Colon (tissue), 2 donors: ENCODE measurements around the gene SIT1.

Experiments used
- FAIRE-seq: peaks from 2 replicates; lab custom pipeline; 2012; peaks lifted over from hg19 to GRCh38; lab: Jason Lieb, UNC
- donor health status: control.
- donor health status: control.

The SIT1 gene

DNA sequence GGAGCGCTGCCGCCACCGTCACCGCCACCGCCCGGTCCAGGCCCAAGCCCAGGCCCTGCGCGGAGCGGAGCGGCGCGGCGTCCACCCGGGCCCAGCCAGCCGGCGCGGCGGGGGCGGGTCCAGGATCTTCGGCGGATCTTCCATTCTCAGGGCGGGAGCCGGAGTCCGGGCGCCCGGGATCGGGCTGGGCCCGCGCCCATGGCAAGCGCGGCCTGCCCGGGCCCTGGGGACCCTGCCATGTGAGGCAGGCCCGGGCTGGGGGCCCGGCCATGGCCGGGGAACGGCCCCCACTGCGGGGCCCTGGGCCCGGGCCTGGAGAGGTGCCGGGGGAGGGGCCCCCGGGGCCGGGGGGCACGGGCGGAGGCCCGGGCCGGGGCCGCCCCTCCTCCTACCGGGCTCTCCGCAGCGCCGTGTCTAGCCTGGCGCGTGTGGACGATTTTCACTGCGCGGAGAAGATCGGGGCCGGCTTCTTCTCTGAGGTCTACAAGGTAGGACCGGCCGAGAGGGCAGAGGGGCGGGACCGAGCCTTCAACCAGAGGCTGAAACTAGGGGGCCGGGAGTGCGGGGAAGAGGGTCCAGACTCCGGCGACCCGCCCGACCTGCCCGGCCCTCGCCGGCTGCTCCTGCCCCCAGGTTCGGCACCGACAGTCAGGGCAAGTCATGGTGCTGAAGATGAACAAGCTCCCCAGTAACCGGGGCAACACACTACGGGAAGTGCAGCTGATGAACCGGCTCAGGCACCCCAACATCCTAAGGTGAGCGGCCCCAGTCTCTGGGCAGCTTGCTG is 45.2 kb downstream of the SIT1 start:
- FAIRE-seq = no peak

DNA sequence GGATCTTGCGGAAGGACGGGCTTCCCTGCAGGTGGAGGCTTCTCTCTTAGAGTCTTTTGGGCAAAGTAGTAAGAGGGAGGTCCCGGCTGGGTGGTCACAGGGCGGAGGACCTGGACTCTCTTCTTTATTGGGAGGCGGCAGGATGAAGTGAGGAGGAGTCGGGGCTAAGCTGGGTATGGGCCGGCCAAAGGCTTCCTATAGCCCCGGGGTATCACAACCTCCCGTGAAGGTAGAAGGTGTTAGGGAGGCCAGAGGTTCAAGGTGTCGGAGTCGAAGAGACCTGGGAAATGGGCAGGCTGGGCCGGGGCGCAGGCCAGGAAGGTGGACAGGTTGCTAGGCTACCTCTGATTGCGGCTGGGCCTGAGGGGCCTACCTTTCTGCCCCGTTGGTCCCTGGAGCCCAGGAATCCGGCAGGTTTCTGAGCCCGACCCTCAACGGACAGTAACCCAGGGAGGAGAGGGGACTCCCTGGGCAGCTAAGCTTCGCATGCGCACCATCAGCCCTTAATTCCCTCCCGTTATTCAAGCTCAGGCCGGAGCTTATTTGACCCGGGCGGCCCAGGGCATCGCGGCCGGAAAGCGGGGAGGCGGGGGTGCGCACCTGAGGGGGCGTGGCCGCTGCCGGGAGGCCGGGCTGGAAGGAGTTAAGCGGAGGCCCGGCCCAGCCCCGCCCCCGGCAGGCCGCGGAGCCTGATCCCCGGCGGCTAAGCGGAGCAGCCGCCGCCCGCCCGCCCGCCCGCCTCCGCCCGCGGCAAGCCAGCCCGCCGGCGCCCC is 46.0 kb downstream of the SIT1 start, which contains the start of gene TESK1:
TSS of gene TESK1 (plus strand) at position 685 of the 773 bp plus-strand sequence. CDS start 358 bp downstream, outside the sequence.
- FAIRE-seq = no peak

DNA sequence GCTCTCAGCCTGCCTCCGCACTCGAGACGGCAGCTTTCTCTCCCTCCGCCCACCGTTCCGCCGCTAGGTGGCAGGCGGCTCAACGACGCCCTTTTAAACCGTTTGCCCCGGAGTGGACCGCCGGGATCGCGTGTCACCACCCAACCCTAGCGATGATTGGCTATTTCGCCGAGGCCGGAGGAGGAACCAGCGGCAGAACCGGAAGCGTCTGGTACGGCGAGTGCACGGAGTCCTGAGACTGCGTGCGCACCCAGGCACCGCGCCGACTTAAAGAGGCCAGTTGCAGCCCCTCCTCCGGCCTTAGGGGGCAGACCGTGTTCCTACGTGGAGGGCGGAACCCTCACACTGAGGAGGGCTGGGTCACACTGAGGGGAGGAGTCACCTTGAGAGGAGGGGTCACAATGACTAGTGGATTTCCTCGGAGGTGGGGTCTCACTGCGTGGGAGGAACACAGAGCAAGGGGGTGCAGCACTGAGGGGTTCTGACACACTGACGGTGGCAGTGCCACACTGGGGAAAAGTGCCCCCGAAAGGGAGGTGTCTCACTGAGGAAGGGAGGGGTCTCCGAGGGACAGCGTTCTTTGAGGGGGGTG is 46.6 kb downstream of the SIT1 start:
- FAIRE-seq = peak; percentile 90

DNA sequence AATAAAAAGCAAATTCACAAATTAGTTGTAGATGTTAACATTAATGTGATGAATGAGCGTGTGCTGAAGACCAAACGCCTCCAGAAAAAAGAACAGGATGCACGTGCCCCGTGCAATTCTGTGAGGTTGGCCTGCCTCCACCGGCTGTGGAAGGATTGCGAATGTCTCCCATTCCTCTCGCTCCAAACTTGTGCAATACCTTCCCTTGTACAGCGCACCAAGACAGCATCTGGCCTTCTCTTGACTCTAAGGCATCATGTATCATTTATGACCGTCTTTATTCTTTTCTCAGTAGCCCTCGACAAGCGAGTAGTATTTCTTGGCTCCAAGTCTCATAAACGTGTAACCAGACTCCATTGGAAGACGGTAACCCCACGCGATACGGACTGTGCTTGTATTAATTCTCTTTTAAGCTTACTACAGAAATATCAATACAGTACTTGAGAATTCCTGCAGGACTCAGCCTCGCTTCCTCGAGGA is 47.2 kb downstream of the SIT1 start:
- no peak for FAIRE-seq

DNA sequence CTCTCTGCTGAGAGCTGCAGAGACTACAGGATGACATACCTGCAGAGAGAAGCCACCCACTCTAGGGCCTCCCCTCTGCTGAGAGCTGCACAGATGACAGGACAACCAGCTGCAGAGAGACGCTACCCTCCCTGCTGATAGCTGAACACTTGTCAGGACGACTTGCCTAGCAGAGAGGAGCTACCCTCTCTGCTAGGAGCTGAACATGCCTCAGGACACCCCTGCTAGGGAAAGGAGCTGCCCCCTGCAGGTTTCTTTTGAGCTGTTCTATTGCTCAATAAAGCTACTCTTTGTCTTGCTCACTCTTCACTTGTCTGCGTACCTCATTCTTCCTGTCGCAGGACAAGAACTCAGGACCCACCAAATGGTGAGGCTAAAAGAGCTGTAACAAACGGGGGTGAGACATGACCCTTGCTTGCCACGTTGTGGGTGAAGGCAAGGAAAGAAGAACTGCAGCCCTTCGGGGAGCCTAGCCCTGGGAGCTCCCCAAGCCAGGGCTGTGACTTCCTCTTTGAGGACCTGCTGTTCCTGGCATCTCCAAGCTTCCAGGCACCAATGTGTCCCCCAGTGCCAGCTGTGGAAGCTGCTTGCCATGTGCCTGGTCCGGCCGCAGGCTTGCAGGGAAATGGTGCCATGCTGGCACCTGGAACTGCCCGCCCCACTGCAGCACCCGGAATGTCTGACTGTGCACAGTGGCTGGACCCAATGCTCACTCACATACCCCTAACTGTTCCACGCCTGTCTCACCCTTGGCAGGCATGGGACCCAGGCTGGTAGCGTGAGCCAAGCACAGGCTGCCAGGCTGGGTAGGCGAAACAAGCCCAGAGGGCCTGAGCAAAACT is 50.7 kb downstream of the SIT1 start:
- no peak for FAIRE-seq
